HG03520 (cell line): Measurements from ENCODE around the gene RBL2.

Source experiments
- ATAC-seq: cut with Tn5 transposase; IDR thresholded peaks from one replicate; pipeline ENCODE4 v1.9.1; 2021; ENCODE audit warnings: mild to moderate bottlenecking, moderate library complexity; ENCODE audit not compliant: unreplicated experiment

The RBL2 gene

GRCh38 chr16:53449816-53450517 is 15.7 kb downstream of the RBL2 start:
- no peak for ATAC-seq

DNA sequence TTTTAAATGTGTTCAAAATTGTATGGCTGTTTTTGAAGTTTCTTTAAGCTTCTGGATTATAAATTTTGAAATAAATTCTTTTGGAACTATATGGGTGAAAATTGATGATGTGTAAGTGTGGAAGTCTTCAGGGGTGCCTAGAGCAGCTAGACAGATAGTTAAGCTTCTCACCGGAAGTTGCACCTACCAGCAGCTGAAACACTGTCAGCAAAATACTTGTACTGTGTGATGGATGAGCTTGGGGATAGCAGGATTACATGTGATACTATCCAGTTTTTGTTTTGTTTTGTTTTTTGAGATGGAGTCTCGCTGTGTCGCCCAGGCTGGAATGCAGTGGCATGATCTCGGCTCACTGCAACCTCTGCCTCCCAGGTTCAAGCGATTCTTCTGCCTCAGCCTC is 19.7 kb downstream of the RBL2 start:
- no peak for ATAC-seq

DNA sequence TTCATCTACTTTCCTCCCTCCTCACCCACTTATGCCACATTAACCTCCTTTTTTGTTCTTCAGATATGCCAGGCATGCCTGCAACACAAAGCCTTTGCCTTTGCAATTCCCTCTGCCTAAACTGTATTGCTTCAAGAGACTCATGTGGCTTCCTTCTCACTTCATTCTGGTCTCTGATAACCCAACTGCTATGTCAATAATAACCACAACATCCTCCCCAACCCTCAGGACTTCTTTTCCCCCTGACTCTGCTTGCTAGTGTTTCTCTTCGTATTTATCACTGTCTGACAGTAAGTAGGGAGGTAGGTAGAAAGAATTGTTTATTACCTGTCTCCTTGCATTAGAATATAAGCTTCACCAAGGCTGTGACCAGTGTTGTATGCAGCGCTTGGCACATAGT is 22.4 kb downstream of the RBL2 start:
- ATAC-seq, result no peak

GRCh38 chr16:53457670-53458069 is 23.4 kb downstream of the RBL2 start:
- peak; percentile 100 for ATAC-seq

GRCh38 chr16:53458635-53459034 is 24.4 kb downstream of the RBL2 start:
- ATAC-seq, result no peak

DNA sequence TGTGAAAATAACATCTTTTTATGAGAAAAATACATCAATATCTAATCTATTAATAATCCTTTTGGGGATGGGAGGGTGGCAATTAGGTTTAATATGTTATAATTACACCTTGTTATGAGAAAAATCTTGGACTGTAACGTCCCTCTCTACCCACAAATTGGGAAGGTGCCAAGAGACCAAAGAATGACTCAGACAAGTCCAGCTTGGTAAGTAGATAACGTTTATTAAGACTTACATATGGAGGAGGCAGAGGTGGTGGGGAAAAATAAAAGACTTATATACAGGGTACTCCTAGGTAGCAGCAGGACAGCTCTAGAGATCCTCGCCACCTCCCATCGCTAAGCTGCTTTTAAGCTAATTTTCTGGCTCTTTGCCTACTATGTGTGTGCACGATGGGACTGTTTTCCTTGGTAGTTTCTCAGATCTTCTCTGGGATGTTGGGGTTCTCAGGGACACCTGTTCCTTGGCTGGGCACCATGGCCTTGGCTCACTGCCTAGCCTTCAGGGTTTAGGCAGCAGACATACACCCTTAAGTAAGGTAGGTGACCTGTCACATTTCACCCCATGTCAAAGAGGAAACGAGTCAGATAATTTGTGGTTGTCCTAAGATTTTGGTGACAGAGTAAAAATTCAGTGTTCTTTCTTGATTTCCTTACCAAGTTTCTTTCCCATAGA is 31.5 kb downstream of the RBL2 start:
- ATAC-seq, result no peak

DNA sequence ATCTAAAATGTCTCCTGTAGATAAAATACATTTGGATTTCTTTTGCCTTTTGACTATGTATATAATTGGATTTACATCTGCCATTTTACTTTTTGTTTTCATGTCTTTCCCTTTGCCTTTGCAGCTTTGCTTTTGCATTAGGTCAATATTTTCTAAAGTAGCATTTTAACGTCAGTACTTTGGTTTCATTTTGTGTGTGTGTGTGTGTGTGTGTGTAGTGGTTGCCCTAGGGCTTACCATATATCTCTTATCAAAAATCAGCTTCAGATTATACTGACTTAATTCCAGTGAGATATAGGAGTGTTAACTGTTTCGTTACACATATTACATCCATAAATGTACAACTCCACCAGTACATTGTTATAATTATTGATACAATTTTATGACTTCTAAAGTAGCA is 42.6 kb downstream of the RBL2 start:
- no peak for ATAC-seq

DNA sequence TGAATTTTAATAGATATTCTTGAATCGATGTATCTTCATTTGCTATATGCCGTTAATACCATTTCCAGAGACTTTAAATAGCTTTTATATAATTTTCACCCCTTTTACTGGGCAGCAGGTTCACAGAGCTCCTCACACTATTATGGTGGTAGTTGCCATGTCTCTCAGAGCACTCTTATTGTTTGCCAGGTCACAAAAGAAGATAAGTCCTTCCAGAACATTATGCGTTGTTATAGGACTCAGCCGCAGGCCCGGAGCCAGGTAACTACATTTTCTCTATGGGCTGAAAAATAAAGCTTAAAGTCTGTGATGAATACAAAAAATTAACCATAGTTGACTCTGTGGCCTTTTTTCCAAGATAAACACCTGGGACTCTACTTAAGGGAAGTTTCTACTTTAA is 44.7 kb downstream of the RBL2 start:
- ATAC-seq, result no peak

DNA sequence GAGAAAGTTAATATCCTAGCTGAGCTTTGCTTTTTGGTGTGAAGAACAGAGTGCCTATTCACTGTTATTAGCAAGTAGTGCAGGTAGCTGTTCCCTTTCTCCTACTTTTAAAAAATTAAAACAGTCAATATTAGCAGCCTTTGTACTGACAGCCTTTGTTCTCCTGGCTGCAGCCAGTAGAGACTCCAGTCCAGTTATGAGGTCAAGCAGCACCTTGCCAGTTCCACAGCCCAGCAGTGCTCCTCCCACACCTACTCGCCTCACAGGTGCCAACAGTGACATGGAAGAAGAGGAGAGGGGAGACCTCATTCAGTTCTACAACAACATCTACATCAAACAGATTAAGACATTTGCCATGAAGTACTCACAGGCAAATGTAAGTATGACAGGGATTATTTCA is 46.1 kb downstream of the RBL2 start:
- no peak for ATAC-seq

DNA sequence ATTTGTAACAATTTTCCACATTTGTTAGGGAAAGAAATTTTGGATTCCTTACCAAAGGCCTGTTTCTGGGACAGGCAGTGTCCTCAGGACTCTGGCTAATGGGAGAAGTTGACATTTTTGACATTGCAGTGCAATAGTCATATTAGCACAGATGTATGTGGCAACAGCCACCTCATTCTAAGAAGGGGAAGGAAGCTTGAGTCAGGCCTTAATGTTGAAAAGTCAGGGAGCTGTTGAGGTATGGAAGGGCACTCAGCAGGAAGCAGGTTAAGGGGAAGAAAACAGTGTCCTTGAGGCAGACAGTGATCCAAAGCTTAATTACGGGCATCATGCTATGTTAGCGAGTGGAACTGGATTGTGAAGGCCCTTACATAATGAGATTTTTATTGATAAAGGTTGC is 47.9 kb downstream of the RBL2 start:
- ATAC-seq, result no peak

GRCh38 chr16:53484542-53484941 is 50.3 kb downstream of the RBL2 start:
- no peak for ATAC-seq

GRCh38 chr16:53486230-53486629 is 52.0 kb downstream of the RBL2 start:
- no peak for ATAC-seq

DNA sequence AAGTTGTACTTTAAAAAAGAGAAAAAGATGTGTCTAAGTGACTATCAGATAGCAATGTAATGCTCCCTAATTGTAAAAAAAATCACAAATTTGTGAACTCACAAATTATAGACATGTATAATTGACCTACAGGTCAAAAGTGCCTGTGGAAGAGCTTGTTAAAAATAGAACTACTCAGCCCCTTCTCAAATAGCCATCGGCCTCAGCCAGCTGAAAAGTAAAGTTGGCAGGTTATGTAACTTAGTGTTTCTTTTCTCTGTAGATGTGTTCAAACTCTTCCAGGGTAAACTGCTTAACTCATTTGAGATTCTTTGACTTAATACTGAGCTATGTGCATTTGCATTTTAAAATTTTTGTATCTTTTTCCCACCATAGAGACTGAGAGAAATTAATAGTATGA is 55.5 kb downstream of the RBL2 start:
- no peak for ATAC-seq

GRCh38 chr16:53492503-53492902 is 58.2 kb downstream of the RBL2 start:
- no peak for ATAC-seq

- ATAC-seq, result no peak
Measured at GRCh38 chr16:53494636-53495035, 60.4 kb downstream of the RBL2 start.

DNA sequence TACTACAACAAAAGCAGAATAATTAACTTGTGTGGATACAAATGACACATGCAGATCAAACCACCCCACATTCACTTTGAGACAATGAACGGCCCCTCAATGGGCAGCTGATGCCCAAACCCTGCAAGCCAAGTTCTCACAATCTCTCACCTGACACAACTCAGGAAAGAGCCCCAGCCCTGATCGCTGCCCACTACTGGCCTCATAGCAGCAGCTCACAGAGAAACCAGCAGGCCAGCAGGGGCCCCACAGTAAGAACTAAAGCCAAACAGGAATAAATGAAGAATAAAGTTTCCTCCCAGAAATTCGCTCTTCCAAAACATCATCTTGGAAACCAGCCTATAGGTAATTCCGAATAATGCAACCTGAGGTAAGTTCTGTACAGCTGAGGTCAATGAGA is 61.1 kb downstream of the RBL2 start:
- no peak for ATAC-seq

GRCh38 chr16:53498984-53499383 is 64.7 kb downstream of the RBL2 start:
- ATAC-seq, result no peak

- no peak for ATAC-seq
Measured at GRCh38 chr16:53501216-53501859, 67.1 kb downstream of the RBL2 start.

- ATAC-seq, result peak; percentile 16
Measured at GRCh38 chr16:53502331-53503269, 68.3 kb downstream of the RBL2 start, which contains the start of gene AKTIP. TSS of gene AKTIP (minus strand) at chr16:53503209. CDS start at chr16:53500259, 2,950 bp downstream.

GRCh38 chr16:53503270-53503923 is 69.1 kb downstream of the RBL2 start:
- peak; percentile 95 for ATAC-seq
